Neuronal stem cell (in vitro differentiated cells): ENCODE measurements around the gene CHST13.

ENCODE experiments used
- DNase-seq: peaks from one replicate; pipeline ENCODE4 v3.0.0-alpha.2; 2013; ENCODE audit warnings: low spot score
- H2AFZ ChIP-seq: one replicate; pipeline ENCODE4 v1.6.1; 2013; ENCODE audit warnings: mild to moderate bottlenecking, low read length, inconsistent platforms
- H2AK5ac ChIP-seq: 2 replicates; pipeline ENCODE4 v1.6.1; 2013; ENCODE audit warnings: low read depth, mild to moderate bottlenecking, inconsistent platforms, low read length, moderate library complexity, mixed read lengths
- H2BK120ac ChIP-seq: 2 replicates; pipeline ENCODE4 v1.6.1; 2013; ENCODE audit warnings: low read depth, mild to moderate bottlenecking, inconsistent platforms, low read length, moderate library complexity, mixed read lengths
- H2BK12ac ChIP-seq: one replicate; pipeline ENCODE4 v1.6.1; 2013; ENCODE audit warnings: low read length, inconsistent platforms
- H2BK15ac ChIP-seq: 2 replicates; pipeline ENCODE4 v1.6.1; 2013; ENCODE audit warnings: mild to moderate bottlenecking, low read length, inconsistent platforms, mixed read lengths
- H2BK5ac ChIP-seq: one replicate; pipeline ENCODE4 v1.6.1; 2013; ENCODE audit warnings: inconsistent platforms, mild to moderate bottlenecking, low read length, moderate library complexity
- H3K14ac ChIP-seq: one replicate; pipeline ENCODE4 v1.6.1; 2013; ENCODE audit warnings: low read length, inconsistent platforms
- H3K18ac ChIP-seq: 2 replicates; pipeline ENCODE4 v1.6.1; 2013; ENCODE audit warnings: low read length, inconsistent platforms
- H3K23ac ChIP-seq: 2 replicates; pipeline ENCODE4 v1.6.1; 2013; ENCODE audit warnings: low read depth, mild to moderate bottlenecking, mixed read lengths, low read length, inconsistent platforms; ENCODE audit not compliant: poor library complexity
- H3K27ac ChIP-seq: replicated peaks from 3 replicates; pipeline ENCODE4 v1.5.1; 2013; ENCODE audit warnings: low read length, inconsistent platforms
- H3K27me3 ChIP-seq, 3 experiments: 2 replicates each; pipeline ENCODE4 v1.6.1; 2013; ENCODE audit warnings: low read length in 3 of 3, mild to moderate bottlenecking in 2 of 3, inconsistent platforms in 1 of 3, low read depth in 1 of 3, mixed read lengths in 1 of 3, moderate library complexity in 1 of 3; ENCODE audit not compliant: control insufficient read depth in 3 of 3, insufficient read depth in 3 of 3
- H3K36me3 ChIP-seq, 2 donors: replicated peaks in 1 of 2; 2 replicates each; pipeline ENCODE4 v1.6.1; 2013; ENCODE audit warnings: low read length in 2 of 2; ENCODE audit not compliant: control insufficient read depth in 2 of 2, insufficient read depth in 2 of 2
- H3K4ac ChIP-seq: 2 replicates; pipeline ENCODE4 v1.6.1; 2013; ENCODE audit warnings: inconsistent platforms, mild to moderate bottlenecking, low read length, moderate library complexity
- H3K4me1 ChIP-seq, 2 donors: 1 replicate in 1 of 2; 2 replicates in 1 of 2; pipeline ENCODE4 v1.6.1; 2013; ENCODE audit warnings: low read length in 2 of 2, low read depth in 1 of 2; ENCODE audit not compliant: control insufficient read depth in 2 of 2, insufficient read depth in 1 of 2
- H3K4me2 ChIP-seq: one replicate; pipeline ENCODE4 v1.6.1; 2013; ENCODE audit warnings: mild to moderate bottlenecking, low read length, inconsistent platforms; ENCODE audit not compliant: insufficient read depth, poor library complexity, severe bottlenecking
- H3K4me3 ChIP-seq, 2 donors: 2 replicates each; pipeline ENCODE4 v1.5.1; 2013; ENCODE audit warnings: low read length in 2 of 2, mild to moderate bottlenecking in 2 of 2, inconsistent platforms in 1 of 2, moderate library complexity in 1 of 2
- H3K79me1 ChIP-seq: one replicate; pipeline ENCODE4 v1.6.1; 2013; ENCODE audit warnings: low read depth, mild to moderate bottlenecking, inconsistent platforms, low read length, moderate library complexity
- H3K9ac ChIP-seq: one replicate; pipeline ENCODE4 v1.6.1; 2013; ENCODE audit warnings: mild to moderate bottlenecking, low read depth, low read length, inconsistent platforms; ENCODE audit not compliant: poor library complexity
- H3K9me3 ChIP-seq, 2 donors: replicated peaks in 1 of 2; 2 replicates each; pipeline versions ENCODE3 to v1.6.1; 2013; ENCODE audit warnings: low read length in 2 of 2, mild to moderate bottlenecking in 2 of 2, inconsistent platforms in 1 of 2, low read depth in 1 of 2, mixed read lengths in 1 of 2, moderate library complexity in 1 of 2; ENCODE audit not compliant: control insufficient read depth in 2 of 2, insufficient read depth in 1 of 2
- H4K8ac ChIP-seq: one replicate; pipeline ENCODE4 v1.6.1; 2013; ENCODE audit warnings: low read depth, mild to moderate bottlenecking, inconsistent platforms, low read length, moderate library complexity
- H4K91ac ChIP-seq: one replicate; pipeline ENCODE4 v1.6.1; 2013; ENCODE audit warnings: low read length, low read depth, mild to moderate bottlenecking, inconsistent platforms; ENCODE audit not compliant: poor library complexity
- WGBS, 2 donors: extraction: QIAGEN DNeasy Blood & Tissue Kit; methylation state at CpG; one replicate each; pipeline ENCODE4 v1.1.7; 2013; ENCODE audit warnings: missing lambda C conversion rate in 2 of 2, mixed read lengths in 1 of 2; ENCODE audit not compliant: insufficient read length in 2 of 2, insufficient replicate concordance in 1 of 2; ENCODE audit errors: extremely low coverage in 2 of 2; 5-methylcytosine and 5-hydroxymethylcytosine counted together

Gene CHST13

GRCh38 chr3:126529585-126530170, 5.7 kb downstream of the CHST13 start:
- H4K91ac ChIP-seq = peak overlapping the region; percentile 66
- no peak overlapping the region for H2BK120ac ChIP-seq
- H2BK15ac ChIP-seq = no peak overlapping the region
- peak overlapping the region; percentile 39 for H2BK5ac ChIP-seq
- no peak overlapping the region for H3K9ac ChIP-seq
- no peak overlapping the region for H4K8ac ChIP-seq
- peak overlapping the region; percentile 16 for H2BK12ac ChIP-seq
- no peak overlapping the region for H3K23ac ChIP-seq
- H2AFZ ChIP-seq = no peak overlapping the region
- peak overlapping the region; percentile 27 for H2AK5ac ChIP-seq
- peak overlapping the region; percentile 57 for H3K4ac ChIP-seq
- no peak overlapping the region for H3K4me2 ChIP-seq
- peak overlapping the region; percentile 19 for H3K18ac ChIP-seq
- peaks cover 0 to 62% (median 6%) of the 10 kb centered on the region in 3 experiments for H3K27me3 ChIP-seq
- H3K27ac ChIP-seq = no peak overlapping the region
- DNase-seq = no peak
- no peaks in the 10 kb centered on the region for H3K9me3 ChIP-seq
- peaks cover 0 to 4% of the 10 kb centered on the region in 2 donors for H3K4me1 ChIP-seq
- peaks cover 2% of the 10 kb centered on the region for H3K79me1 ChIP-seq
- WGBS, 2 donors = no CpG with 5 or more reads among the region's 7 CpGs
- no peaks in the 10 kb centered on the region for H3K36me3 ChIP-seq
- no peak overlapping the region for H3K4me3 ChIP-seq
- peak overlapping the region; percentile 21 for H3K14ac ChIP-seq

GRCh38 chr3:126530171-126531050, 6.5 kb downstream of the CHST13 start:
- H3K27me3 ChIP-seq = peaks cover 0 to 56% (median 3%) of the 10 kb centered on the region in 3 experiments
- no peaks in the 10 kb centered on the region for H3K36me3 ChIP-seq
- no peak overlapping the region for H3K4me2 ChIP-seq
- no peak overlapping the region for H2BK12ac ChIP-seq
- peak overlapping the region; percentile 27 for H3K18ac ChIP-seq
- H3K14ac ChIP-seq = peak overlapping the region; percentile 21
- H4K8ac ChIP-seq = peak overlapping the region; percentile 30
- H2AFZ ChIP-seq = no peak overlapping the region
- H3K27ac ChIP-seq = no peak overlapping the region
- peak overlapping the region; percentile 57 for H3K4ac ChIP-seq
- no peak overlapping the region for H2BK15ac ChIP-seq
- peak overlapping the region; percentile 34 for H3K23ac ChIP-seq
- H3K9me3 ChIP-seq = no peaks in the 10 kb centered on the region
- H4K91ac ChIP-seq = no peak overlapping the region
- peaks cover 2% of the 10 kb centered on the region for H3K79me1 ChIP-seq
- DNase-seq = no peak
- H3K9ac ChIP-seq = peak overlapping the region; percentile 50
- peak overlapping the region; percentile 63 for H2BK120ac ChIP-seq
- H2AK5ac ChIP-seq = peak overlapping the region; percentile 40
- WGBS, 2 donors = no CpG with 5 or more reads among the region's 18 CpGs
- H2BK5ac ChIP-seq = peak overlapping the region; percentile 44
- no peak overlapping the region for H3K4me3 ChIP-seq
- H3K4me1 ChIP-seq = peaks cover 0 to 3% of the 10 kb centered on the region in 2 donors

GRCh38 chr3:126531051-126531330, 7.0 kb downstream of the CHST13 start:
- H3K9me3 ChIP-seq = no peaks in the 10 kb centered on the region
- H2AFZ ChIP-seq = no peak overlapping the region
- H2AK5ac ChIP-seq = peak overlapping the region; percentile 40
- WGBS, 2 donors = no CpG with 5 or more reads among the region's 6 CpGs
- H3K79me1 ChIP-seq = peaks cover 2% of the 10 kb centered on the region
- no peak overlapping the region for H3K27ac ChIP-seq
- DNase-seq = no peak
- no peak overlapping the region for H2BK12ac ChIP-seq
- H3K4me1 ChIP-seq = peaks cover 0 to 3% of the 10 kb centered on the region in 2 donors
- no peak overlapping the region for H3K14ac ChIP-seq
- peak overlapping the region; percentile 50 for H3K9ac ChIP-seq
- no peak overlapping the region for H3K4me2 ChIP-seq
- no peak overlapping the region for H4K8ac ChIP-seq
- H3K36me3 ChIP-seq = no peaks in the 10 kb centered on the region
- no peak overlapping the region for H4K91ac ChIP-seq
- H2BK5ac ChIP-seq = no peak overlapping the region
- peaks cover 0 to 53% (median 2%) of the 10 kb centered on the region in 3 experiments for H3K27me3 ChIP-seq
- H3K23ac ChIP-seq = no peak overlapping the region
- H3K18ac ChIP-seq = no peak overlapping the region
- H2BK15ac ChIP-seq = no peak overlapping the region
- no peak overlapping the region for H3K4ac ChIP-seq
- no peak overlapping the region for H2BK120ac ChIP-seq
- no peak overlapping the region for H3K4me3 ChIP-seq

- H3K36me3 ChIP-seq = no peaks in the 10 kb centered on the region
- H2AK5ac ChIP-seq = no peak overlapping the region
- H2BK12ac ChIP-seq = no peak overlapping the region
- no peak overlapping the region for H3K4me2 ChIP-seq
- no peak overlapping the region for H3K27ac ChIP-seq
- H3K23ac ChIP-seq = no peak overlapping the region
- H3K4ac ChIP-seq = no peak overlapping the region
- H3K18ac ChIP-seq = no peak overlapping the region
- H3K4me3 ChIP-seq = no peak overlapping the region
- no peak overlapping the region for H2BK120ac ChIP-seq
- no peaks in the 10 kb centered on the region for H3K9me3 ChIP-seq
- no peak for DNase-seq
- H3K79me1 ChIP-seq = peaks cover 2% of the 10 kb centered on the region
- peaks cover 0 to 33% (median 2%) of the 10 kb centered on the region in 3 experiments for H3K27me3 ChIP-seq
- no peak overlapping the region for H3K14ac ChIP-seq
- H2BK5ac ChIP-seq = no peak overlapping the region
- no peak overlapping the region for H2BK15ac ChIP-seq
- no peak overlapping the region for H2AFZ ChIP-seq
- H4K8ac ChIP-seq = no peak overlapping the region
- no peak overlapping the region for H3K9ac ChIP-seq
- H3K4me1 ChIP-seq = no peaks in the 10 kb centered on the region
- H4K91ac ChIP-seq = no peak overlapping the region
Observed at GRCh38 chr3:126533506-126533905, 9.6 kb downstream of the CHST13 start.
